GM18511 (cell line): ENCODE results near the gene HEBP2.
"Not testable (repeated sequence)": the region's sequence is repeated elsewhere in the genome, so short reads cannot be mapped to it uniquely, and the experiment has no call there.

Source experiments
- ATAC-seq: cut with Tn5 transposase; IDR thresholded peaks from one replicate; pipeline ENCODE4 v1.9.1; 2021; ENCODE audit warnings: mild to moderate bottlenecking, moderate library complexity; ENCODE audit not compliant: unreplicated experiment

HEBP2 gene

DNA sequence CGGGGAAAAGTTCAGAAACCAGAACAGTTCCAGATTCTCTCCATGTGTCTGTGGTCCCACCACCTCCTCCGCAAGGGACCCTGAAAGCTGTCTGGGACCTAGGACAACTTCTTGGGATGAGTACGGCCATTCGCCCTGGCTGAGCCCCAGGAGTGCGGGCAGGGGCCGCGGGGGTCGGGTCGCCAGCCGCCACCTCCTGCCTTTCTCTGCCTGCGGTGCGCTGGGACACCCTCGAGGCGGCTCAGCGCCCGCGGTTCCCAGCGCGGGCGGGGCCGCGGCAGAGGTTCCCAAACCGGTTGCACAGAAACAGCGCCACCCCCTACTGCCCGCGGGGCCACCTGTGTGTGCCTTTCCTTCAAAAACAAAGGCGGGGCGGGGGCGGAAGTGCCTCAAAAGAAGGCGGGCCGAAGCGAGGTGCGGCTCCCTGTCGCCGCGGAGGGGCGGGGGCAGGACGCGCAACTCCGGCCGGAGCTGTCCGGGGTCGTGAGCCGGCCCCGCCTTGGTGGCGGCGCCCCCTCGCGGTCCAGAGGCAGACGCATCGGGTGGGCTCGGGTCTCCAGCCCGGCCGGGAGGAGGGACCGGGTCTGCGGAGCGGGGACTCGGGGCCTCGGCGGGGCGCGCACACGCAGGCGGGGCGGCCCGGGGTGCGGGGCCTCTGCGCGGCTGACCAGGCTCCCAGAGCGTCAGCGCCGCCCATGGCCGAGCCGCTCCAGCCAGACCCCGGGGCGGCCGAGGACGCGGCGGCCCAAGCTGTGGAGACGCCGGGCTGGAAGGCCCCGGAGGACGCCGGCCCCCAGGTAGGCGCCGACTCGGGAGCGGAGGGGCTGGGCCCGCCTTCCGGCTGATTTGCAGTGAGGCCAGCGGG is at the start of gene HEBP2:
TSS of gene HEBP2 (plus strand) at position 423 of the 865 bp plus-strand sequence. CDS start at position 696, 273 bp downstream.
- ATAC-seq = peak; percentile 93

DNA sequence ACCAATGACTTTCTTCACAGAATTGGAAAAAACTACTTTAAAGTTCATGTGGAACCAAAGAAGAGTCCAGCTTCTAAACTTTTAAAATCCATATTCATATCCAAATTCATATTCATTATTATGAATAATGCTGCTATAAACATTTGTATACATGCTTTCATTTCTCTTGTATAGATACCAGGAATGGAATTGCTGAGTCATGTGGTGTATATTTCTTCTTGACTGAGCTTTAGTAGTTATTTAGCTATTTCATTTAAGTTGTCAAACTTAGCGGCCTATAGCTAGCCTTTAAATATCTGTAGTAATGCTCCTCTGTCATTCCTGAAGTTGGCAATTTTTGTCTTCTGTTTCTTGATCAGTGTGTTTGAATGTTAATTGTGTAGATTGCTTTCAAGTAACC is 46.1 kb upstream of the HEBP2 start:
- no peak for ATAC-seq

DNA sequence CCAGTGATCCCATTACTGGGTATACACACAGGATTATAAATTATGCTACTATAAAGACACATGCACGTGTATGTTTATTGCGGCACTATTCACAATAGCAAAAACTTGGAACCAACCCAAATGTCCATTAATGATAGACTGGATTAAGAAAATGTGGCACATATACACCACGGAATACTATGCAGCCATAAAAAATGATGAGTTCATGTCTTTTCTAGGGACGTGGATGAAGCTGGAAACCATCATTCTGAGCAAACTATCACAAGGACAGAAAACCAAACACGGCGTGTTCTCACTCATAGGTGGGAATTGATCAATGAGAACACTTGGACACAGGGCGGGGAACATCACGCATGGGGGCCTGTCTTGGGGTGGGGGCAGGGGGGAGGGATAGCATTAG is 35.3 kb upstream of the HEBP2 start:
- ATAC-seq = not testable (repeated sequence)

- ATAC-seq = no peak
These were observed 33.2 kb upstream of the HEBP2 start for GRCh38 chr6:138370631-138371451.

- ATAC-seq = no peak
These were observed 32.6 kb upstream of the HEBP2 start for GRCh38 chr6:138371452-138371711.

DNA sequence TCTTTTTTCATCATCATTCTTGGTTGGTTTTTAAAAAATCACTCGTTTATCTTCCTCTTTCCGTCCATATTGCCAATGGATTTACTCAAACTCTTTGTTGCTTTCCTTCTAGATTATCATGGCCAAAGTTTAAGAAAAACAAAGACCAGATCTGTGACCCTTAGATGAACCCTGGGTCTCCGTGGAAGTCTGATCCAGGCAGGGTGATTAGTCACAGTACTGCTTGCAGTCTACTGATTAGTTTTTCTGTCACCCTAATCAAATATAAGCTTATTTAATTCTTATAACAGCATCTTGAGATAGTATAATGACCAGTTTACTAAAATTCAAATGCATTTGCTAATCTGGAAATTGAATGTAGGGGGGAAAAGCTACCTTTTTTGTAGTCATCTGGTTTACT is 32.3 kb upstream of the HEBP2 start:
- no peak for ATAC-seq

- no peak for ATAC-seq
These were observed 31.1 kb upstream of the HEBP2 start for GRCh38 chr6:138372711-138373463.

DNA sequence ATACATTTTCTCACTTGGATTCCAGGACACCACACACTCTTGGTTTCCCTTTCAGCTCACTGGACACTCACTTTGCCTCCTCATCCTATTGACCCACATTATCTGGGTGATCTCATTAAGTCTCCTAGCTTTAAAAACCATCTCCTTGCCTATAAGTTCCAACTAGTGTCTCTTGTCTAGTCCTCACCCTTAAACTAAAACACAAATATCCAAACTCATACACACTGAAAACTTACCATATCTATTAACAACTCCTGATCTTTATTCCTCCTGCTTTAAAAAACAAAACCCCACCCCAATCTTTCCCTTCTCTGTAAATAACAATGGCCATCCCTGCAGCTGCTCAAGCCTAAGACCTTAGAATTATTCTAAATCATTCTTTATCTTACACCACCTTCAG is 29.8 kb upstream of the HEBP2 start:
- no peak for ATAC-seq

- no peak for ATAC-seq
These were observed 29.2 kb upstream of the HEBP2 start for GRCh38 chr6:138374815-138375214.

DNA sequence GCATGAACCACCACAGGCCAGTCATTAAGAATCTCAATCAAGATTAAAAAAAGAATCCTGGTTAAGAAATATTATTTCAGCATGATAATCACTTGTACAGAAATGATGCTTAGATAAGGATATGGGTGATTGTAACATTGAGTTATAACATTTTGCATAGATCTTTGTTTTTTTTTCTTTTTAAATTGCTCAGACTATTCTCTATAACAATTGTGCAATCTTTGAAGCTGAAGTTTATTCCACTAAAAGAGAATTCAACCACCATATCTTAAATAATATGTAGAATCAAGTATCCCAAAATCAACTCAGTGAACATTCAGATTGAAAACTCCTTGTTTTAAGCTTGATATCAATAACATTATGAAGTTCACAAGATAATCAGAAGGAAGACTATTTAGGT is 27.0 kb upstream of the HEBP2 start:
- ATAC-seq = no peak

- ATAC-seq = no peak
These were observed 26.2 kb upstream of the HEBP2 start, which contains the start of gene SMIM28 for GRCh38 chr6:138377844-138378243. Gene SMIM28 (plus strand): TSS chr6:138377905. CDS start chr6:138378073, 168 bp downstream.

DNA sequence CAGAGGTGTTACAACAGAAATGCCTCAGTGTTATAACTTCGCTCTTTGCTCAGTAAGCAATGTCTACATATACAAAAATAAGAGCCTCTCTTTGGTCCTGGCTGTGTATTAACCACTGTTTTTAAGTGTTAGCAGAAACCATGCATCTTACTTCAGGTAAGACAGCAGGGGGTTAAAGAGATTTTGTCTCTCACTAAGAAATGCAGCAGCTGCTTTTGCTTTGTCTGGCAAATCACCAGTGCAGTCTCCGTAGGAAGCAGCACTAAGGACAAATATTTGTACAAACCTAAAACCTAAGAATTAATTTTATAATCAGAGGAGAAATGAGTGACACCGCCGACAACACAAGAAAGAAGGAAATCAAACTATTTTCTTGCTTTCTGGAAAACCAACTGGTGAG is 25.6 kb upstream of the HEBP2 start:
- no peak for ATAC-seq

- ATAC-seq = no peak
These were observed 21.3 kb upstream of the HEBP2 start for GRCh38 chr6:138382498-138383265.

DNA sequence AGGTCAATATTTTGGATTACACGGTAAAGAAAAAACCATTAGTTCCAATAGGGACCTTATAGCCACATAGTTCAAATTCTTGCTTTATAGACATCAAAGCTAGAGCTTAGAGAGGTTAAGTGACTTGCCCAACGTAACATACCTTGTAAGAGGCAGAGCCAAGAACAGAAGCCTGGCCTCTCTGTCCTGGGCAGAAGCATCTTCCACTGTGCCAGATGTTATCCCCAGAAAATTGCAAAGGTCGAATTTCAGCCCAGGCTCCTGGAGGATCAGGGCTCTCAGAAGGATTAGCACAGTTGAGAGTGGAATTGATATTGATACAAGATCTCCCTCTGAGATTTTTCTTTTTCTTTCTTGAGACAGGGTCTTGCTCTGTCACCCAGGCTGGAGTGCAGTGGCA is 20.2 kb upstream of the HEBP2 start:
- ATAC-seq = no peak

DNA sequence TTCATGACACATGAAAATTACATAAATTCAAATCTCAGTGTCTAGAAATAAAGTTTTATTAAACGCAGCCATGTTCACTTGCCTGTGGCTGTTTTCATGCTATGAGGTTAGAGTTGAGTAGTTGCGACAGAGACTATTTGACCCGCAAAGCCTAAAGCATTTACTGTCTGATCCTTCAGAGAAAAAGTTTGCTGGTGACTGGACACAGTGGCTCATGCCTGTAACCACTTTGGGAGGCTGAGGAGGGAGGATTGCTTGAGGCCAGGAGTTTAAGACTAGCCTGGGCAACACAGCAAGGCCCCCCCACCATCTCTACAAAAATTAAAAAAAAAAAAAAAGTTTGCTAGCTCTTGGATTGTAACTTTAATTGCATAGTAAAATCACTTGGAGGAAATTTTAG is 17.1 kb upstream of the HEBP2 start:
- no peak for ATAC-seq

GRCh38 chr6:138387577-138388368 is 16.2 kb upstream of the HEBP2 start:
- ATAC-seq = no peak

GRCh38 chr6:138389551-138389950 is 14.5 kb upstream of the HEBP2 start:
- no peak for ATAC-seq

- peak; percentile 63 for ATAC-seq
These were observed 9.9 kb upstream of the HEBP2 start for GRCh38 chr6:138393871-138394783.

DNA sequence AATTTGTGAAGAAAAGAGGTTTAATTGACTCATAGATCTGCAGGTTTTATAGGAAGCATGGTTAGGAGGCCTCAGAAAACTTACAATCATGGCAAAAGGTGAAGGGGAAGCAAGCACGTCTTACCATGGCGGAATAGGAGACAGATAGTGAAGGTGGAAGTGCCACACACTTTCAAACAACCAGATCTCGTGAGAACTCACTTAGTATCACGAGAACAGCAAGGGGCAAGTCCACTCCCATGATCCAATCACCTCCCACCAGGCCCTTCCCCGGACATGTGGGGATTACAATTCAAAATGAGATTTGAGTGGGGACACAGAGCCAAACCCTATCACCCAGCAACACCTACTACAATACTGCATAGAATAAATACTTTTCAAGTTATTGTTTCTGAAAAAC is 7.3 kb upstream of the HEBP2 start:
- no peak for ATAC-seq
